Endothelial cell of umbilical vein (primary cell): ENCODE measurements around the gene DUSP6. TPM values are rescaled to one million over a fixed set of nuclear protein-coding genes. Genes with fewer than 3 reads are reported as not detected.

ENCODE experiments used
- BruUV-seq: library from RNA; stranded (reverse); fragments of 400-500 nt; replicated peaks from 2 replicates; lab custom pipeline; 2021; lab: Mats Ljungman, UMichigan
- CTCF ChIA-PET: fragments of 300-600, 350-600 bp; sonication (Branson Sonifier 250); formaldehyde crosslinking; loops from one replicate; lab custom pipeline; 2021; ENCODE audit warnings: antibody characterized with exemption, inconsistent platforms; lab: Charles Lee
- POLR2A ChIA-PET: fragments of 300-600, 350-600 bp; sonication (Branson Sonifier 250); formaldehyde crosslinking; loops from one replicate; lab custom pipeline; 2021; ENCODE audit warnings: antibody characterized with exemption, inconsistent platforms; lab: Charles Lee
- DNase-seq: peaks from one replicate; pipeline ENCODE4 v3.0.0-alpha.2; 2011; ENCODE audit warnings: low read depth, low spot score
- FAIRE-seq: peaks from 2 replicates; lab custom pipeline; 2011; peaks lifted over from hg19 to GRCh38; lab: Jason Lieb, UNC
- H2AFZ ChIP-seq: 2 replicates; pipeline ENCODE4 v1.6.0; 2012; ENCODE audit warnings: low read depth, low read length, control low read depth, inconsistent platforms
- H3K27ac ChIP-seq: 2 replicates; pipeline ENCODE4 v1.5.1; 2011; ENCODE audit warnings: low read depth, mild to moderate bottlenecking, control low read depth, low read length, moderate library complexity; ENCODE audit not compliant: insufficient read depth
- H3K27me3 ChIP-seq, 2 experiments: 2 replicates each; pipeline versions ENCODE4 v1.6.0 to v1.6.1; 2011; ENCODE audit warnings: low read length in 2 of 2, mixed read lengths in 1 of 2; ENCODE audit not compliant: control insufficient read depth in 2 of 2, insufficient read depth in 2 of 2
- H3K36me3 ChIP-seq, 2 experiments: 2 replicates in 1 of 2; 3 replicates in 1 of 2; pipeline ENCODE4 v1.5.1; 2011; ENCODE audit warnings: low read length in 2 of 2, mild to moderate bottlenecking in 1 of 2, moderate library complexity in 1 of 2; ENCODE audit not compliant: control insufficient read depth in 2 of 2, insufficient read depth in 2 of 2; ENCODE audit errors: extremely low read depth in 1 of 2
- H3K4me1 ChIP-seq: 3 replicates; pipeline ENCODE4 v1.5.1; 2011; ENCODE audit warnings: mild to moderate bottlenecking, low read length; ENCODE audit not compliant: control insufficient read depth, insufficient read depth; ENCODE audit errors: extremely low read depth
- H3K4me2 ChIP-seq: 2 replicates; pipeline ENCODE4 v1.6.1; 2011; ENCODE audit warnings: low read length, control low read depth, mixed read lengths; ENCODE audit not compliant: insufficient read depth
- H3K4me3 ChIP-seq, 3 experiments: fragments of 200-600 bp in 1 of 3; sonication (generic), shearing (Covaris generic) in 1 of 3; replicated peaks in 1 of 3; 2 replicates each; pipeline ENCODE4 v1.5.1; 2011 to 2016; ENCODE audit warnings: control low read depth in 3 of 3, low read length in 3 of 3, mild to moderate bottlenecking in 2 of 3, inconsistent platforms in 1 of 3, low read depth in 1 of 3, moderate library complexity in 1 of 3; ENCODE audit not compliant: insufficient read depth in 1 of 3
- H3K79me2 ChIP-seq: 2 replicates; pipeline ENCODE4 v1.6.0; 2012; ENCODE audit warnings: low read length, inconsistent platforms; ENCODE audit not compliant: control insufficient read depth, insufficient read depth
- H3K9ac ChIP-seq: replicated peaks from 2 replicates; pipeline ENCODE3; 2011; ENCODE audit warnings: low read length, control low read depth; ENCODE audit not compliant: insufficient read depth; ENCODE audit errors: extremely low read depth
- H3K9me1 ChIP-seq: replicated peaks from 3 replicates; pipeline ENCODE4 v1.6.0; 2011; ENCODE audit warnings: mild to moderate bottlenecking, low read length; ENCODE audit not compliant: control insufficient read depth, insufficient read depth; ENCODE audit errors: extremely low read depth
- H3K9me3 ChIP-seq: replicated peaks from 2 replicates; pipeline ENCODE4 v1.5.1; 2012; ENCODE audit warnings: low read length, inconsistent platforms; ENCODE audit not compliant: control insufficient read depth, insufficient read depth
- H4K20me1 ChIP-seq: replicated peaks from 2 replicates; pipeline ENCODE3; 2011; ENCODE audit warnings: mild to moderate bottlenecking, low read length; ENCODE audit not compliant: control insufficient read depth, insufficient read depth; ENCODE audit errors: extremely low read depth
- CTCF ChIP-seq, 2 donors: IDR thresholded peaks; 1 replicate in 1 of 2; 2 replicates in 1 of 2; pipeline ENCODE4 v1.5.1; 2011; ENCODE audit warnings: low read length in 2 of 2, mild to moderate bottlenecking in 2 of 2, moderate library complexity in 2 of 2, control low read depth in 1 of 2, inconsistent platforms in 1 of 2, low read depth in 1 of 2; ENCODE audit not compliant: insufficient read depth in 1 of 2; ENCODE audit errors: extremely low read depth in 1 of 2
- FOS ChIP-seq: IDR thresholded peaks from 2 replicates; pipeline ENCODE4 v1.6.1; 2011; ENCODE audit warnings: mild to moderate bottlenecking, low read length, moderate library complexity, borderline replicate concordance; ENCODE audit not compliant: insufficient read depth
- GATA2 ChIP-seq: IDR thresholded peaks from 2 replicates; pipeline ENCODE4 v1.7.0; 2011; ENCODE audit warnings: low read depth, mild to moderate bottlenecking, moderate library complexity, mixed read lengths, low read length; ENCODE audit not compliant: insufficient read length, insufficient read depth
- JUN ChIP-seq: IDR thresholded peaks from 2 replicates; pipeline ENCODE4 v1.6.1; 2011; ENCODE audit warnings: borderline replicate concordance, low read depth; ENCODE audit not compliant: insufficient read length, insufficient read depth
- MAX ChIP-seq: IDR thresholded peaks from 2 replicates; pipeline ENCODE4 v1.6.1; 2011; ENCODE audit not compliant: insufficient read depth, insufficient read length
- POLR2AphosphoS5 ChIP-seq: IDR thresholded peaks from 2 replicates; pipeline ENCODE4 v1.6.1; 2012; ENCODE audit warnings: low read depth, mild to moderate bottlenecking, control low read depth, low read length, moderate library complexity; ENCODE audit not compliant: insufficient read depth
- dilution Hi-C: fragments of 300-500 bp; cut with MboI; formaldehyde crosslinking; loops from one replicate; pipeline ENCODE4 v1.15.0; 2019; ENCODE audit warnings: low sequenced_read_pairs; ENCODE audit not compliant: extremely low pct_ligation_motif_present
- intact Hi-C: fragments of 100-400 bp; cut with micrococcal nuclease; formaldehyde crosslinking; loops from one replicate; pipeline ENCODE4 v1.10.0; 2022
- polyA plus RNA-seq, 4 experiments: library from polyadenylated mRNA; depleted of rRNA in 3 of 4; stranded (reverse) in 3 of 4; unstranded in 1 of 4; fragments of >200 nt; gene quantifications; 2 replicates each; pipeline versions ENCODE4 v1.2.1 to v1.2.3, GENCODE V29; 2011 to 2012; ENCODE audit warnings: missing spikeins in 1 of 4
- total RNA-seq: library from RNA; stranded (reverse); gene quantifications from 2 replicates; pipeline ENCODE4 v1.2.3, GENCODE V29; 2021

Gene DUSP6
- total and polyA plus RNA-seq, 2 donors (not counting 3 experiments of a cell fraction or from before 2014, with no cell fraction given) = 148 to 149 TPM

- no peaks in the 10 kb centered on the region for H3K27me3 ChIP-seq
- BruUV-seq = no TSS peak
- H3K27ac ChIP-seq = no peak overlapping the region
- H3K9me1 ChIP-seq = no peaks in the 10 kb centered on the region
- no peak overlapping the region for H2AFZ ChIP-seq
- no peak for TF ChIP-seq GATA2
- no peak for TF ChIP-seq CTCF (IDR thresholded peaks at IDR 0.05; ENCODE audit: extremely low read depth in 1 of 2, insufficient read depth in 1 of 2, low read depth in 1 of 2, low read length in 2 of 2)
- no peak for TF ChIP-seq MAX
- no peak for TF ChIP-seq POLR2AphosphoS5
- no peak for TF ChIP-seq JUN
- no peak for TF ChIP-seq FOS
- H3K36me3 ChIP-seq = no peaks in the 10 kb centered on the region
- ChIA-PET POLR2A (no interaction called here), CTCF (interaction anchor here (1.4 kb wide), 1 partner anchor 10 kb away, joined by 3 read pairs; no protein-coding TSS in a partner anchor)
- H3K9ac ChIP-seq = no peak overlapping the region
- intact Hi-C loops (no loop called here), dilution Hi-C loops (no loop called here)
- H3K4me2 ChIP-seq = no peak overlapping the region
- H4K20me1 ChIP-seq = no peaks in the 10 kb centered on the region
- no peak for FAIRE-seq
- DNase-seq = no peak
- no peaks in the 10 kb centered on the region for H3K79me2 ChIP-seq
- H3K9me3 ChIP-seq = no peaks in the 10 kb centered on the region
- H3K4me3 ChIP-seq = no peak overlapping the region
- peaks cover 11% of the 10 kb centered on the region for H3K4me1 ChIP-seq
Measured at GRCh38 chr12:89323568-89324218, 28.6 kb downstream of the DUSP6 start.
